ENCODE data around the gene BPIFB3.
"Not testable (repeated sequence)": the region's sequence is repeated elsewhere in the genome, so short reads cannot be mapped to it uniquely, and the experiment has no call there.

BPIFB3 gene

GRCh38 chr20:33105316-33105924 lies 51.7 kb downstream of the BPIFB3 start:
- TF ChIP-seq, protein P1, sequence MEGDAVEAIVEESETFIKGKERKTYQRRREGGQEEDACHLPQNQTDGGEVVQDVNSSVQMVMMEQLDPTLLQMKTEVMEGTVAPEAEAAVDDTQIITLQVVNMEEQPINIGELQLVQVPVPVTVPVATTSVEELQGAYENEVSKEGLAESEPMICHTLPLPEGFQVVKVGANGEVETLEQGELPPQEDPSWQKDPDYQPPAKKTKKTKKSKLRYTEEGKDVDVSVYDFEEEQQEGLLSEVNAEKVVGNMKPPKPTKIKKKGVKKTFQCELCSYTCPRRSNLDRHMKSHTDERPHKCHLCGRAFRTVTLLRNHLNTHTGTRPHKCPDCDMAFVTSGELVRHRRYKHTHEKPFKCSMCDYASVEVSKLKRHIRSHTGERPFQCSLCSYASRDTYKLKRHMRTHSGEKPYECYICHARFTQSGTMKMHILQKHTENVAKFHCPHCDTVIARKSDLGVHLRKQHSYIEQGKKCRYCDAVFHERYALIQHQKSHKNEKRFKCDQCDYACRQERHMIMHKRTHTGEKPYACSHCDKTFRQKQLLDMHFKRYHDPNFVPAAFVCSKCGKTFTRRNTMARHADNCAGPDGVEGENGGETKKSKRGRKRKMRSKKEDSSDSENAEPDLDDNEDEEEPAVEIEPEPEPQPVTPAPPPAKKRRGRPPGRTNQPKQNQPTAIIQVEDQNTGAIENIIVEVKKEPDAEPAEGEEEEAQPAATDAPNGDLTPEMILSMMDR (conservative IDR thresholded peaks at IDR 0.05), result no peak
- TF ChIP-seq ZFX (IDR thresholded peaks at IDR 0.05), result no peak
- H3K27ac ChIP-seq, result no peak overlapping the region

DNA sequence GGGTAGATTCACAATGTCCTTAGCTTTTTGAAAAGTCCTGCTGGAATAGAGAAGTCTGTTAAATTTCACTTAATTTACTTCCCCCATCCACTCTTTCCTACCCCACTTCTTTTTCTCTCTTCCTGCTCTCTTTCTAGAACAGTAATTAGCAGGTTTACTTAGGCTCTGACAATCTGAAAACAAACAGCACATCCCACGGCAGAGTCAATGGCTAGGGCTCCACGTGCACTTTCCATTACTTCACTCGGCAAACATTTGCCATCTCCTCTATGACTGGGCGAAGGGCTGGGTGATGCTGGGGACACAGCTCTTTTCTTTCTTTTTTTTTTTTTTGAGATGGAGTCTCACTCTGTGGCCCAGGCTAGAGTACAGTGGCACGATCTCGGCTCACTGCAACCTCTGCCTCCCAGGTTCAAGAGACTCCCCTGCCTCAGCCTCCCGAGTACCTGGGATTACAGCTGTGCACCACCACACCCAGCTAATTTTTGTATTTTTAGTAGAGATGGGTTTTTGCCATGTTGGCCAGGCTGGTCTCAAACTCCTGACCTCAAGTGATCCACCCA lies 52.4 kb downstream of the BPIFB3 start:
- H3K27ac ChIP-seq, result not testable (repeated sequence)

DNA sequence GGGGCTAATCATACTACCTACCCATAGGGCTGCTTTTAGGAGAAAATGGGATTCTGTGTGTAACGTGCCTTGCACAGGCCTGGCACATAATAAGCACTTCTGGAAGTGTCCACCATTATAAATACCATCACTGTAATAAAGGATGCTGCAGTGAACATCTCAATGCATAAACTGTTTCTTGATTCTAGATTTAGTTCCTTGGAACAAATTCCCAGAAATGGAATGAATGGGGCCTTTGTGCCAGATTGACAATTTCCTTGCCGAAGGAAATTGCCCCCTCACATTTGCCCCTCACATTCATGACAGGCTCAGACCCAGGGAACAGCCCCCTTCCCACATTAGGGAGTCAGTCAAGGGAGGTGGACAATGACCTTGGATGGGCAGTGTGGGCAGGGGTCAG lies 55.0 kb downstream of the BPIFB3 start:
- TF ChIP-seq ZFX (IDR thresholded peaks at IDR 0.05), result no peak
- TF ChIP-seq, protein P1 (conservative IDR thresholded peaks at IDR 0.05), result no peak
- H3K27ac ChIP-seq, result no peak overlapping the region

GRCh38 chr20:33110147-33110825 lies 56.6 kb downstream of the BPIFB3 start:
- no peak overlapping the region for H3K27ac ChIP-seq

DNA sequence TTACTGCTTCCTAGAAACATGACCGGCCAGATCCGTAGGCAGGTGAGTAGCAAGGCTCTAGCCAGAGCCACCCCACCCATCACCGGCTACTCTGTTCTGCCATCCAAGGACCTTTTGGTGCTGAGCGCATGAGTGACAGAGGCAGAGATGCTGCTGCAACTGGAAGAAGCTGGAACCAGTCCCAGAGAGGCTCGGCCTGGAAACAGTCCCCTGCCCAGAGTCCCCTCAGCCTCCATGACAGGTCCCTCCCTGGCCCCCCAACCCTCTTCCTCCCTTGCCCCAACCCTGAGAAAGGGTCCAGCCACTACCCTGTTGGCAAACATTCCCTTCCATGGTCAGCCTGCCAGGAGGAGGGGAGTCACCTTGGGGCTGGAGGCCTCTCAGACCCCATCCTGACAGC lies 57.6 kb downstream of the BPIFB3 start:
- TF ChIP-seq, protein P1 (conservative IDR thresholded peaks at IDR 0.05), result no peak
- no peak for TF ChIP-seq ZFX (IDR thresholded peaks at IDR 0.05)
- no peak overlapping the region for H3K27ac ChIP-seq

More at GRCh38 chr20:33110147-33110825, 56.6 kb downstream of the BPIFB3 start:
- TF ChIP-seq, protein P1 (conservative IDR thresholded peaks at IDR 0.05), result no peak
- no peak for TF ChIP-seq ZFX (IDR thresholded peaks at IDR 0.05)

GRCh38 chr20:33112547-33113386 lies 59.1 kb downstream of the BPIFB3 start:
- H3K27ac ChIP-seq, result no peak overlapping the region
- TF ChIP-seq, protein P1 (conservative IDR thresholded peaks at IDR 0.05), result no peak
- no peak for TF ChIP-seq ZFX (IDR thresholded peaks at IDR 0.05)

DNA sequence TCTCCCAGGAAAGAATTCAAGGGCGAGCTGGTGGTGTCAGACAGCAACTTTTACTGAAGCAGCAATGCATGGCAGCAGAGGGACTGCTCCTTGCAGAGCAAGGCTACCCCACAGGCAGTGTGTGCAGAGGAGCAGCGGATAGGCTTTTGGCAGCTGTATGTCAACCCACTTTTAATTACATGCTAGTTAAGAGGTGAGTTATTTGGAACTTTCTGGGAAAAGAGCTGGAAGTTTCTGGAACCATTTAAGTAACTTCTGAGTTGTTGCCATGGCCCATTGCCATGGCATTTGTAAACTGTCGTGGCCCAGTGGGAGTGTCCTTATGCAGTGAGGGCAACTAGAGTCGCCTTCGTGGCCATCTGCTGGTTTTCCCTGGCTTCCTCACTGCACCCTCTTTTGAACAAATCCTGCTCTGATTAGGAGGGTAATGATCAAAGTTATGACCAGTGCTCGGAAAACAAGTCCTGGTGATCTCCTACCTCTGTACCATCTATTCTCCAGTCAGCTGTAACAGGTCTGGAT lies 59.7 kb downstream of the BPIFB3 start:
- no peak for TF ChIP-seq ZFX (IDR thresholded peaks at IDR 0.05)
- TF ChIP-seq, protein P1 (conservative IDR thresholded peaks at IDR 0.05), result no peak

GRCh38 chr20:33115501-33115900 lies 61.8 kb downstream of the BPIFB3 start:
- H3K27ac ChIP-seq, result not testable (repeated sequence)

More for the DNA sequence above, 59.7 kb downstream of the BPIFB3 start:
- H3K27ac ChIP-seq, result no peak overlapping the region
